Gastroesophageal sphincter (tissue), 3 donors: ENCODE results near the gene DCPS.
"Not testable (repeated sequence)": the region's sequence is repeated elsewhere in the genome, so short reads cannot be mapped to it uniquely, and the experiment has no call there.

Source experiments
- EP300 ChIP-seq: sonication (generic); formaldehyde crosslinking; IDR thresholded peaks from one replicate; pipeline ENCODE4 v1.6.1; 2017; ENCODE audit warnings: antibody characterized with exemption, mild to moderate bottlenecking
- POLR2A ChIP-seq, 2 donors: fragments of 450-650 bp; IDR thresholded peaks; one replicate each; pipeline ENCODE4 v1.6.1; 2017; ENCODE audit warnings: antibody characterized with exemption in 2 of 2, mild to moderate bottlenecking in 2 of 2, moderate library complexity in 1 of 2
- TF ChIP-seq, protein P1 (sequence below), 4 experiments: fragments of 200-600 bp in 2 of 4; fragments of 450-650 bp in 2 of 4; sonication (generic) in 1 of 4; IDR thresholded peaks; one replicate each; pipeline ENCODE4 v1.5.1; 2017 to 2019; ENCODE audit warnings: antibody characterized with exemption in 4 of 4, mild to moderate bottlenecking in 2 of 4, moderate library complexity in 2 of 4

DNA sequence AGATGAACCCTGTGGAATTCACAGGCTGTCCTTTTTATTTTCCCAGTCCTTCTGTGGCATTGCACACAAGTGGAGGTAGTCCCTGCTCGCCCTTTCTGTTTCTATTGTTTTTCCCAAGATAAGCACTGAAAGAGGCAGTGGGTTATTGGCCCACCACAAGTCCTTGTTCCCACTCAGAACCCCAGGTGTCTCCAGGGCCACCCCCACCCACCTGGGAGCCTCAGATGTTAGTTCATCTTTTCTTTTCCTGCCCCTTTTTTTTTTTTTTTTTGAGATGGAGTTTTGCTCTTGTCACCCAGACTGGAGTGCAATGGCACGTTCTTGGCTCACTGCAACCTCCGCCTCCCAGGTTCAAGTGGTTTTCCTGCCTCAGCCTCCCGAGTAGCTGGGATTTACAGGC is 4.9 kb downstream of the DCPS start:
- TF ChIP-seq, protein P1, sequence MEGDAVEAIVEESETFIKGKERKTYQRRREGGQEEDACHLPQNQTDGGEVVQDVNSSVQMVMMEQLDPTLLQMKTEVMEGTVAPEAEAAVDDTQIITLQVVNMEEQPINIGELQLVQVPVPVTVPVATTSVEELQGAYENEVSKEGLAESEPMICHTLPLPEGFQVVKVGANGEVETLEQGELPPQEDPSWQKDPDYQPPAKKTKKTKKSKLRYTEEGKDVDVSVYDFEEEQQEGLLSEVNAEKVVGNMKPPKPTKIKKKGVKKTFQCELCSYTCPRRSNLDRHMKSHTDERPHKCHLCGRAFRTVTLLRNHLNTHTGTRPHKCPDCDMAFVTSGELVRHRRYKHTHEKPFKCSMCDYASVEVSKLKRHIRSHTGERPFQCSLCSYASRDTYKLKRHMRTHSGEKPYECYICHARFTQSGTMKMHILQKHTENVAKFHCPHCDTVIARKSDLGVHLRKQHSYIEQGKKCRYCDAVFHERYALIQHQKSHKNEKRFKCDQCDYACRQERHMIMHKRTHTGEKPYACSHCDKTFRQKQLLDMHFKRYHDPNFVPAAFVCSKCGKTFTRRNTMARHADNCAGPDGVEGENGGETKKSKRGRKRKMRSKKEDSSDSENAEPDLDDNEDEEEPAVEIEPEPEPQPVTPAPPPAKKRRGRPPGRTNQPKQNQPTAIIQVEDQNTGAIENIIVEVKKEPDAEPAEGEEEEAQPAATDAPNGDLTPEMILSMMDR (IDR thresholded peaks at IDR 0.05): not testable (repeated sequence)
- not testable (repeated sequence) for TF ChIP-seq EP300; POLR2A (IDR thresholded peaks at IDR 0.05)
